8988T (cell line): ENCODE results near the gene ERFL.
"Not testable (repeated sequence)": the region's sequence is repeated elsewhere in the genome, so short reads cannot be mapped to it uniquely, and the experiment has no call there.

Source experiments
- DNase-seq: peaks from one replicate; pipeline ENCODE4 v3.0.0; 2011

The ERFL gene

DNA sequence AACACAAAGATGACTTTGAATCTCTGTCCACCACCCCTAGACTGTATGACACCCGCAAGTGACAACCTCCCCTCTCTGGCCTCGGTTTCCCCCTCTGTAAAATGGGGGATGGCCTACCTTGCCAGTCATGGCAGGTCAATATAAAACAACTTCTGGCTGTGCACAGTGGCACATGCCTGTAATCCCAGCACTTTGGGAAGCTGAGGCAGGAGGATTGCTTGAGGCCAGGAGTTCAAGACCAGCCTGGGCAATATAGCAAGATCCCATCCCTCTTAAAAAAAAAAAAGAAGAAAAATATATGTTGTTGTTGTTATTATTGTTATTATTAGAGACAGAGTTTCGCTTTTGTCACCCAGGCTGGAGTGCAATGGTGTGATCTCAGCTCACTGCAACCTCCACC lies 52.3 kb downstream of the ERFL start:
- not testable (repeated sequence) for DNase-seq

DNA sequence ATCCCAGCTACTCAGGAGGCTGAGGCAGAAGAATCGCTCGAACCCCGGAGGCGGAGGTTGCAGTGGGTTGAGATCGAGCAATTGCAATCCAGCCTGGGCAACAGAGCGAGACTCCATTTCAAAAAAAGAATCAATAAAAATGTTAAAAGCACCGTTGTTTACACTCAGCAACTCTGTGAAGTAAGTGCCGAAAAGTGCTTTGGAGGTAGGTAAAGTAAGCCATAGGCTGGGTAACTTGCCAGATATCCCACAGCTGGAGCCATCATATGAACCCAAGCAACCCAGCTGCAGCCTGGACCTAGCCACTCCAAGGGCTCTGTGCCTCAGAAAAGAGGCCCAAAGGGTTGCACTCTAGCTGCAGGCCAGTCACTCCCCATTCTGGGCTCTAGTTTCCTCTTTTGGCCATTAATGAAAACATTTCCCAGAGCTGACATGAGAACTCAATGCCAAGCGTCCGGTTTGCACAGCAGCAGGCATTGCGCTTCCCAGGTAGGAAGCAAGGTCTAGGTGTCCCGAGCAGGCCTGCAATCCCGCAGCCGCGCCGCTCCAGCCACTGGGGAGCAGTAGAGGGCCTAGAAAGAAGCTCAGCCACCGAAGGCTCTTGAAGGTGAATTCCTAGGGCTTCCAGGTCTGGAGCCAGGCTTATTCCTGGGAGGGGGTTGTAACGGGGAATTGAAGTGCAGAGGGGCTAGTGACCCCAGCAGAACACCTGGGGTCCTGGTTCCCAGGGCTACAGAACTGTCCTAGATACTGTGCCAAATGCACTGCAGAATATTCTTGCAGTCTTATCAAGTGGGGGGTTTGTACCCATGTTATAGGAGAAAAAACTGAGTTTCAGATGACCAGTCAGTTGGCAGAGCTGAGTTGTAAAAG lies 55.2 kb downstream of the ERFL start:
- DNase-seq = peak; percentile 45

- DNase-seq = no peak
Measured at GRCh38 chr19:41872384-41872774, 55.9 kb downstream of the ERFL start.

- DNase-seq = no peak
Measured at GRCh38 chr19:41871573-41872383, 56.5 kb downstream of the ERFL start.

DNA sequence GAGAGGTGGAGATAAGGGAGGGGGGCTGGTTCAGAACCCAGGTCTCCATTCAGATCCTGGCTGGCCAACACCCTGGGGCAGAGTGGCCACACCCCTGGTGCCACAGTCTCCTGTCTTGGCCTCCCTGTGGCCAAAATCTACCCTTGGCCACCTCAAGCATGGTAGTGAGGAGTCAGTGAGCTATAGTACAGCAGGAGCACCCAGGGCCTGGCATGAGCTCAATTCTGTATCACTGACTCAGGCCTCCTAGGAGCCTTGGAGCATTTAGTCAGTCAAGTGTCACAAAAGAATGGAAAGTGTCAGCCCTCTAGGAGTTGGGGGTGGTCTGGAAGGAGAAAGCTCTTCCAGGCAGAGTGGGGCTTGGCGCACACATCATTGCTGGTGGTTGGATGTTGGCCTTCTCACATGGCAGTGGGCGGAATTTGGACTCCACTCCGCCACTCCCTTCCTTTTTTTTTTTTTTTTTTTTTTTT lies 57.8 kb downstream of the ERFL start:
- no peak for DNase-seq

DNA sequence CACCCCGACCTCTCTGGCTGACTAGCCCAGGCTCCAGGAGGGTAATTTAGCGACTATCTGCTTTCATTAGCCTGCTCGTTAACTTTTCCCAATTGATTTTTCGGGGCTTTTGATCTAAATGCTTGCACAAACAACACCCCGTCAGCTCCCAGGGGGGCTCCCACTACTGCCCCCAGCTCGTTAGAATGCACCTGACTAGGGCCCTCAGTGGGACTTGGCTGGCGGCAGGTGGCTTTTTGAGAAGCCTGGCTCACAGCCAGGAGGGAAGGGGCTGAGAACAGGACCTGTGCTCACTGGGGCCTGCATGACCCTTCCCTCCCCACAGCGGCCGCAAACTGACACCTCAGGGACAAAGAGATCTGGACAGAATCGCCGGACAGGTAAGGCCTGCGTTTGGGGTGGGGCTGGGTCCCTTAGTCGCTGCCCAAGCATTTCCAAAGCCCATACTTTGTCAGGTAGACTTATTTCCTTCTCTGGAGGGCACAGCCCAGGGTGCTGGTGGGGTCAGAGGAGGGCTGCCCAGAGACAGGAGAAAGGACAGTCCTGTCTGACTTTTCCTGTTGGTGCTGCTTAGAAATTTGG lies 58.8 kb downstream of the ERFL start:
- DNase-seq = no peak

GRCh38 chr19:41868989-41869300 lies 59.3 kb downstream of the ERFL start:
- DNase-seq = no peak

GRCh38 chr19:41868120-41868988 lies 59.9 kb downstream of the ERFL start:
- no peak for DNase-seq

DNA sequence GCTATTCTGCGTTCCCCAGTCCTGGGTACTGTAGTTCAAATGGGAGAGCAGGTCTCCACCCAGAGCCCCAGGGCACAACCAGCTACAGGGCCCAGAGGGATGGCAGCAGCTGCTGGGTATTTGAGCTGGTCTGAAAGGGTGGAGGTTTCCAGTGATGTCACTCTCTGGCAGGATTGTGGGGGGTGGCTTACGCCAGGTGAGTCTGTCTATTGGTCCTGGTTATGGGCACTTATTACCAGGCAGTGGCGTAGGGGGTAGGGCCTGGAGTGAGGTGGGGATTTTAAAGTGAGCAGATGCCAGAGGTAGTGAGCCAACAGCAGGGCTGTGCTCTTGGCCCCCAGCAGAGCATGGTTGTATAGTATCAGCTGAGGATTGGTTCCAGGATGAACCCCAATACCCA lies 62.0 kb downstream of the ERFL start:
- no peak for DNase-seq

DNA sequence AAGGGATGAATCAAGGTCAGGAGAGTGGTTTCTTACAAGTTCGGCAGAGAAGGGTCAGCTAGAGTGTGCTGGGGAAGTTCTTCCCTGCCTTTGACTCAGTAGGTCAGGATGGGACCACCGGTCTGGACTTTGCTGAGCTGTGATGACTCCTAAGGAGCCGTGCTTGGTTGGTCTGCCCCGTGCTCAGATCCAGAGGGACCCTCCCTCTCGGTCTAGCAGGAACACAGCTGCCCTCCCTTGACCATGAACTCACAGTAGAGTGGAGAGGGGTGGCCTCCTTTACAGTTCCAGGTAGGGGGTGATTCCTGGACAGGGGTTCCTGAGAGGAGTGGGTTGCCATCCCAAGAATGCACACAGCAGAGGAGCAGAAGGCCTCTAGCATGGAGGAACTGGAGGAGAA lies 63.9 kb downstream of the ERFL start:
- DNase-seq = no peak

- no peak for DNase-seq
Measured at GRCh38 chr19:41863209-41863931, 64.9 kb downstream of the ERFL start.

- DNase-seq = no peak
Measured at GRCh38 chr19:41862445-41862986, 65.7 kb downstream of the ERFL start.

GRCh38 chr19:41861846-41862245 lies 66.4 kb downstream of the ERFL start:
- no peak for DNase-seq

GRCh38 chr19:41861116-41861768 lies 67.0 kb downstream of the ERFL start:
- DNase-seq = no peak

GRCh38 chr19:41860419-41861115 lies 67.7 kb downstream of the ERFL start:
- DNase-seq = no peak

DNA sequence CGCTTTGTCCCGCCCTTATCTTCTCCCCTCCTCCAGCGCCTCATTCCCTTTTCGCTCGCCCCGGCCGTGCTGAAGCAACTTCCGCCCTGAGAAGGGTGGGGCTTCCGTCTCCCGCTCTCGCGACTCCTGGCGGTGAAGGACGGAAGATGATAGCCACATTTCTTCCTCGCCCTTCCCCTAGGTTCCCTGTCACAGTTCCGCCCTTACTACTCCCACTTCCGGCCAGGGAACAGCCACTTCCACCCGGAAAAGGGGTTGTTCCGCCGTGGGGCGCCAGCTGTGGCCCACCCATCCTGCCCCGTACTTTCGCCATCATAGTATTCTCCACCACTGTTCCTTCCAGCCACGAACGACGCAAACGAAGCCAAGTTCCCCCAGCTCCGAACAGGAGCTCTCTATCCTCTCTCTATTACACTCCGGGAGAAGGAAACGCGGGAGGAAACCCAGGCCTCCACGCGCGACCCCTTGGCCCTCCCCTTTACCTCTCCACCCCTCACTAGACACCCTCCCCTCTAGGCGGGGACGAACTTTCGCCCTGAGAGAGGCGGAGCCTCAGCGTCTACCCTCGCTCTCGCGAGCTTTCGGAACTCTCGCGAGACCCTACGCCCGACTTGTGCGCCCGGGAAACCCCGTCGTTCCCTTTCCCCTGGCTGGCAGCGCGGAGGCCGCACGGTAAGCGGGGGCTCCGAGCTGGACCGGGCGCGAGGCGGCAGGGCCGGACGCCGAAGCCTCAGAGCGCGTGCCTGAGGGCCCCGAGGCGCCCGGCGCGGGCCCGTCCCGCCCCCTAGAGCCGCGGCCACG lies 68.4 kb downstream of the ERFL start, which contains the start of gene RPS19:
Gene RPS19 (plus strand): TSS at position 638 of the 801 bp plus-strand sequence. CDS start 520 bp downstream, outside the sequence.
- peak; percentile 87 for DNase-seq

- DNase-seq = no peak
Measured at GRCh38 chr19:41859213-41859617, 69.0 kb downstream of the ERFL start.
